Measurements from ENCODE around the gene KDM4F.
"Not testable (repeated sequence)": the region's sequence is repeated elsewhere in the genome, so short reads cannot be mapped to it uniquely, and the experiment has no call there.

Gene KDM4F

DNA sequence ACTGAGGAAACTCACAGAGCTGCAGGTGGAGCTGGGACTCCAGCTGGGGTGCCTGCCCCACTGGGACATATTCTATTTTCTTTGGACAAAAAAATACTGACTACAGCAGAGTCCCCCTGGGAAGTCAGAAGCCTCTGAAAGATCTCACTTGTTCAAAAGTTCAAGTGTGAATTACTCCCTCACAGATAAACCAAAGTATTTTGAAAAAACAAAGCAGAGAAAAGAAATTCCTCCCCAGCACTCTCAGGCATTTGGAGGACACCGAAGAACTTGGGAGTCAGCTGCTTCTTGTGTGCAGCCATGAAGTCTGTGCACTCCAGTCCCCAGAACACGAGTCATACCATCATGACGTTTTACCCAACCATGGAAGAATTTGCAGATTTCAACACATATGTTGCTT, at the start of gene KDM4F:
TSS of gene KDM4F (plus strand) at position 301 of the 400 bp plus-strand sequence.
- not testable (repeated sequence) for H3K36me3 ChIP-seq, H3K27ac ChIP-seq, H3K9me3 ChIP-seq, H3K27me3 ChIP-seq, H3K9ac ChIP-seq, H3K4me3 ChIP-seq, H4K20me1 ChIP-seq
- peaks cover 11% of the 10 kb centered on the region for H3K4me1 ChIP-seq
- peak within 1 kb of the TSS; percentile 18; the same call in 1 of the 2 replicates for H3K4me2 ChIP-seq

DNA sequence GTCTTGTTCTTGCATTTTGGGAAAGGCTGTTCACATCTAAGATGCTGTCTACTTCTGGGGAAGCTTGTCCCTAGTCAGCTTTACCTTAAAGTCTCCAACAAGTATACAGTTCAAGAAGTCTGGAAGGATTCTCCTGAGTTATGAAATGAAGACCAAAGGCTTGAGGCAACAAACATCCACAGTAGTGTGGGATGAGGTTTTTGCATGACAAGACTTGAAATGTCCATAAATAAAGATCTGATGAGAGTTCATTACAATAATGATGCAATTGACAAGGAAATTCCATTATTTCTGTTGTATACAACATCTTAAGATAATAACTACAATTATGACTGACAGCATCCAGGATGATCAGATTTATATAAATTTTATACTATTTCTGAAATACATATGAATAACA, 45.5 kb upstream of the KDM4F start:
- peaks cover 4% of the 10 kb centered on the region; the same call in 1 of the 2 replicates for H3K9me3 ChIP-seq

DNA sequence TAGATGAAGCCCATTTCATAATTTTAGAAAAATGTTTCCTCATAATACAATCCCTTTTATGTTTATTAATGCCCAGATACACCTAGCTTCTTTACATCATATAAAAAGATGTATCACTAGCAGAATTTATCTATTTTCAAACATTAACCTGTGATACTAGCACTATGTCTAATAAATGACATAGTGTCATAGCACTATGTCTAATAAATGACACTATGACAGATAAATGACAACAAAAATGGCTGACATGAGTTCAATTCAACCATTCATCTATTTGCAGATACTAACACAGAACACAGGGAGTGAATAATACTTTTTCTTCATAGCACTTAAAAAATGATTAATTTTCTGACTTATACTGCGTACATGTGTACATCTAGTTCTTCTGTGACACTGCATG, 43.6 kb upstream of the KDM4F start:
- Histone ChIP-seq H3K9me3 (peaks cover 4% of the 10 kb centered on the region; the same call in 1 of the 2 replicates), H3K4me2 (no peak overlapping the region), H4K20me1 (no peaks in the 10 kb centered on the region), H3K36me3 (no peaks in the 10 kb centered on the region), H3K4me3 (no peak overlapping the region), H3K4me1 (no peaks in the 10 kb centered on the region), H3K27me3 (no peaks in the 10 kb centered on the region), H3K27ac (no peak overlapping the region), H3K9ac (no peak overlapping the region)
- no peak for TF ChIP-seq Cebpa-rat (IDR thresholded peaks at IDR 0.05)

More for the DNA sequence above, 45.5 kb upstream of the KDM4F start:
- Histone ChIP-seq H3K9ac (no peak overlapping the region), H3K4me1 (no peaks in the 10 kb centered on the region), H3K4me3 (no peak overlapping the region), H4K20me1 (no peaks in the 10 kb centered on the region), H3K36me3 (peaks cover 2% of the 10 kb centered on the region; the same call in 1 of the 2 replicates), H3K4me2 (no peak overlapping the region), H3K27ac (no peak overlapping the region), H3K27me3 (no peaks in the 10 kb centered on the region)
- no peak for TF ChIP-seq Cebpa-rat (IDR thresholded peaks at IDR 0.05)

DNA sequence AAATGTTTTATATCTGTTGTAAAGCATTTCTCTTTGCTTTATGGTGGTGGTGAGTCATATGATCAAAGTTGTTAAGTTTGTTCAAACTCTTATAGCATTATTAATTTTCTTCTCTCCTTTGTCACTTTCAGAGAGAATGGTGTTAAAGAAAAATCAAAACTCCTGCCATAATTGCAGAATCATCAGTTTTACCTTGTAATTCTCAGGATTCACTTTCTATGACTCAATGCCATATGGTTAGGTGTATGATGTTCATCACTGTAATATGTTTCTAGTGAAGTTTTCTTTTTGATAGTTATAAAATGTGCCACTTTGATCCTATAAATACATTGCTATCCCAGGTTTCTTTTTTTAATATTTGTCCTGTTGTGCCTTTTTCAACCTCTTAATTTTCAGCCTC, 37.8 kb upstream of the KDM4F start:
- Histone ChIP-seq H3K4me1 (no peaks in the 10 kb centered on the region), H3K4me2 (no peak overlapping the region), H3K9me3 (peaks cover 4% of the 10 kb centered on the region; the same call in 1 of the 2 replicates), H3K27ac (no peak overlapping the region), H3K36me3 (no peaks in the 10 kb centered on the region), H3K9ac (no peak overlapping the region), H4K20me1 (no peaks in the 10 kb centered on the region), H3K27me3 (no peaks in the 10 kb centered on the region), H3K4me3 (no peak overlapping the region)
- no peak for TF ChIP-seq Cebpa-rat (IDR thresholded peaks at IDR 0.05)

DNA sequence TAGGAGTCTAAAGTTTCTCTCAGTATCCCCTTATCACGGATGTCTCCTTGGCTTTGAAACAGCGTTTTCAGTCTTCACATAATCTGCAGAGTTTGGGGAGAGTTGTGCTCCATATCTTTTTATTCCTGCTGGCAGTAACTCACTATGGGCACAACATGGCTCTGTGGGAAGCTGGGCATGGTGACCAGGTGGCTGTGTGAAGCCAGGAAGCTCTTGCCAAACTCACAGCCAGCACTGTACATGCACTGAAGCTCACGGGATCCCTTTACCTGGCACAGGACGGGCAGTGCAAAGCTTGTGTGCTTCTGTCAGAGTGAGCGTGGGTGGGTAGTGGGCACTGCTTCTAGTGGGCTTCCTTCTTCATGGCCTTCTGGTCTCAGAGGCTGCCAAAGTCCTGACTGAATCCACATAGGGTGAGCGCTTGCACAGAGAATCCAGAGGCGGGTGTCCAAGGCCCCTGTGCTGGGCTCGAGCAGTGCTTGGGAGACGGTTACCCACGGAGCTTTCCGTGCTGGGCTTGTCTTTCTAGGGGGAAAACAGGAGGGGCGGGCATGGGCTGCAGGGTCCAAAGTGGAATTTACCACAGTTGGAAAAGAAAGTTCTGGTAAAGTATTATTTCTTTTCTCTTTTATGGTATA, 34.9 kb upstream of the KDM4F start:
- H3K4me2 ChIP-seq, result no peak overlapping the region
- H3K27me3 ChIP-seq, result no peaks in the 10 kb centered on the region

DNA sequence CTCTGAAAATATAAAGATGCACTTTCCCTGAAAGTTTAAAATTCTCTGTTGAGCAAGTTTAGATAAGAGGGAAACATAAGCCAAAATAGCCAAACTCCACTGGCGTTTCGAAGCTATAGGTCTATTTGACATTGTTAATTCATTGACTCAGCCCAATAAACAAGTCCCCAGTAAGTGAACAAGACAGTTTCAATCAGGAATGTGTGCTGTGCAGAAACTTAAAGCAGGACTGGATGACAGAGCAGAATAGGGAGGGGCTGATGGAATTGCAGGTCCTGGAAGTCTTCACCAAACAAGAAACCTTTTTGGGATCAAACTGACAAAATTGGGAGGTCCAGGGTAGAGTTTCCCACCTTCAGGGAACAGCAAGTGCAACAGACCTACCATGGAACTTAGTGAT, 33.1 kb upstream of the KDM4F start:
- no peak overlapping the region for H3K4me3 ChIP-seq
- H3K4me2 ChIP-seq, result no peak overlapping the region
- TF ChIP-seq Cebpa-rat (IDR thresholded peaks at IDR 0.05), result no peak
- no peak overlapping the region for H3K27ac ChIP-seq
- no peaks in the 10 kb centered on the region for H4K20me1 ChIP-seq
- no peaks in the 10 kb centered on the region for H3K4me1 ChIP-seq
- H3K9me3 ChIP-seq, result no peaks in the 10 kb centered on the region
- no peak overlapping the region for H3K9ac ChIP-seq
- no peaks in the 10 kb centered on the region for H3K27me3 ChIP-seq
- H3K36me3 ChIP-seq, result no peaks in the 10 kb centered on the region

More for the DNA sequence above, 34.9 kb upstream of the KDM4F start:
- Histone ChIP-seq H3K9me3 (no peaks in the 10 kb centered on the region), H3K9ac (no peak overlapping the region), H4K20me1 (no peaks in the 10 kb centered on the region), H3K36me3 (no peaks in the 10 kb centered on the region), H3K27ac (no peak overlapping the region), H3K4me3 (no peak overlapping the region), H3K4me1 (no peaks in the 10 kb centered on the region)
- no peak for TF ChIP-seq Cebpa-rat (IDR thresholded peaks at IDR 0.05)

DNA sequence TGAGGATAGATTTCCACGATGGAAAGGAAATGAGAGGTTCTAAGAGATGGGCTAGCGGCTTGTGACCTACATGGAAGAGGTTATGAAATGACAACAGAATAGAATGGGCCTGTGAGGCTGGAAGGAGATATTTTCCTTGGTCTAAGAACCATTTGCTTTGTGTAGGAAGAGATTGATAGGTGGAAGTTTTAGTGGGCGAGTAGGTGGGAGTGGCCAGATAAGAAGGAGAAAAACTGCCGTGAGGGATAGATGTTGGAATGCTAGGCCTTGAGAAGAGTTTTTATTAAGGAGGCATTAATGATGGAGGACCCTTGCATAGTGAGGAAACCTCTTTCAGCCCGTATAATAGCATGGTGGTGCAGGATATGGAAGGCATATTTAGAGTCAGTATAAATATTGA, 27.8 kb upstream of the KDM4F start:
- H3K27ac ChIP-seq, H3K9me3 ChIP-seq, H3K4me3 ChIP-seq, H3K4me1 ChIP-seq, H3K9ac ChIP-seq, H3K4me2 ChIP-seq, H3K36me3 ChIP-seq, H3K27me3 ChIP-seq, H4K20me1 ChIP-seq: not testable (repeated sequence)

DNA sequence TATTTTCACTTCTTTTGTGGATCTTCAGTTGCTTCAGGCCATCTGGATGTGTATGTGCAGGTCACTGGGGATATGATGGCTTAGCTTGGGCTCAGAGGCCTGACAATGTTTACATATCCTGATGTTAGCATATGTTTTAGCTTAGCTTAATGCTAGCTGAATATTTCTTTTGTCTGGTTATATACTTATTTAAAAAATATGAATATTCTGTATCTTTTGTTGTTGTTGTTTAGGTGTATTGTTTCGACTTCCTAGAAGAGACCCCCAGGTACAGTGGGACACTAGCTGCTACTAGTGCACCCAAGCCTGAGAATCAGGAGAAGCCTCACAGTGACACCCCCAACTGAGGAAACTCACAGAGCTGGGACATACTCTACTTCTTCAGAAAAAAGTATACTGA, 24.3 kb upstream of the KDM4F start, which contains the start of gene KDM4E:
TSS of gene KDM4E (plus strand) at position 301 of the 400 bp plus-strand sequence. CDS start 300 bp downstream, outside the sequence.
- Histone ChIP-seq H4K20me1 (no peaks in the 10 kb centered on the region), H3K9ac (no peak within 1 kb of the TSS), H3K4me1 (no peaks in the 10 kb centered on the region), H3K27me3 (no peaks in the 10 kb centered on the region), H3K4me3 (no peak within 1 kb of the TSS), H3K9me3 (no peaks in the 10 kb centered on the region), H3K36me3 (no peaks in the 10 kb centered on the region), H3K27ac (no peak within 1 kb of the TSS), H3K4me2 (no peak within 1 kb of the TSS)
- no peak for TF ChIP-seq Cebpa-rat (IDR thresholded peaks at IDR 0.05)

DNA sequence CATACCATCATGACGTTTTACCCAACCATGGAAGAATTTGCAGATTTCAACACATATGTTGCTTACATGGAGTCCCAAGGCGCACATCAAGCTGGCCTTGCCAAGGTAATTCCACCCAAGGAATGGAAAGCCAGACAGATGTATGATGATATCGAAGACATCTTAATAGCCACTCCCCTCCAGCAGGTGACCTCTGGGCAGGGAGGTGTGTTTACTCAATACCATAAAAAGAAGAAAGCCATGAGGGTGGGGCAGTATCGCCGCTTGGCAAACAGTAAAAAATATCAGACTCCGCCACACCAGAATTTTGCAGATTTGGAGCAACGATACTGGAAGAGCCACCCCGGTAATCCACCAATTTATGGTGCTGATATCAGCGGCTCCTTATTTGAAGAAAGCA, 23.6 kb upstream of the KDM4F start:
- H3K4me3 ChIP-seq, H3K4me1 ChIP-seq, H3K9me3 ChIP-seq, H3K27ac ChIP-seq, H3K36me3 ChIP-seq, H4K20me1 ChIP-seq, H3K4me2 ChIP-seq, H3K27me3 ChIP-seq, H3K9ac ChIP-seq: not testable (repeated sequence)

DNA sequence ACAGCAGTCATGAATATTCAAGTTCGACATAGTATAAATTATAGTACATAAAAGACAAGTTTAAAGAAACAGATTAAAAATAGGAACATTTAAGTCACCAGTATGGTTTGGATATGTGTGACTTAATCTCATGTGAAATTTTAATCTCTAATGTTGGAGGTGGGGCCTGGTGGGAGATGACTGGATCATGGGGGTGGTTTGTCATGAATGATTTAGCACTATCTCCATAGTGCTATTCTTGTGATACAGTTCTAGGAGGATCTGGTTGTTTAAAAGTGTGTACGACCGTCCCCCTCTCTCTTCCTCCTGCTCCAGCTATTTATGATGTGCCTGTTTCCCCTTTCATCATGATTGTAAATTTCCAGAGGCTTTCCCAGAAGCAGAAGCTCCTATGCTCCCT, 20.9 kb upstream of the KDM4F start:
- Histone ChIP-seq H3K9me3 (no peaks in the 10 kb centered on the region), H3K27me3 (no peaks in the 10 kb centered on the region), H4K20me1 (no peaks in the 10 kb centered on the region), H3K4me3 (no peak overlapping the region), H3K9ac (no peak overlapping the region), H3K36me3 (no peaks in the 10 kb centered on the region), H3K4me2 (no peak overlapping the region), H3K27ac (no peak overlapping the region), H3K4me1 (no peaks in the 10 kb centered on the region)
- TF ChIP-seq Cebpa-rat (IDR thresholded peaks at IDR 0.05), result no peak

DNA sequence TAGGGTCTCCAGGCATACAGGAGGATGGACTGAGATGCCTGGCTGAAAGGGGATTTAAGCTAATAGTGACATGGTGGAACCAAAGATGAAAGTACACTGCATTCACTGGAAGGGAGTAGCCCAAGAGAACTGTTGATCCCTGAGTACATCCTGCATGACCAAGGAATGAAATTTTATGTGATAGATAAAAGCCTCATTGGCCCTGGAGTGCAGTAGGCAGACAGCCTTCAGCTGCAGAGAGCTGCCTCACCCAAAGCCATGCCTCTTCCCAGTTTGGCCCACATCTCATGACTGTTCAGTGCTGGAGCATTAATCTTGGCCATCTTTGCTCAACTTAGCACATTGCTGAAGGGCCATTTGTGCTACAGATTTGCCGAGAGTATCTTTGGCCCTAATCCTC, 16.2 kb upstream of the KDM4F start:
- Histone ChIP-seq H3K9me3 (peaks cover 9% of the 10 kb centered on the region), H3K36me3 (no peaks in the 10 kb centered on the region), H3K27me3 (no peaks in the 10 kb centered on the region), H4K20me1 (no peaks in the 10 kb centered on the region), H3K9ac (no peak overlapping the region), H3K27ac (no peak overlapping the region), H3K4me2 (no peak overlapping the region), H3K4me3 (no peak overlapping the region), H3K4me1 (no peaks in the 10 kb centered on the region)
- no peak for TF ChIP-seq Cebpa-rat (IDR thresholded peaks at IDR 0.05)

Measured in BLaER1 (cell line).